Epithelial cell of proximal tubule (primary cell): ENCODE results near the gene ST6GALNAC3. TPM values are rescaled to one million over a fixed set of nuclear protein-coding genes. Genes with fewer than 3 reads are reported as not detected.

Experiments used
- DNase-seq: peaks from one replicate; pipeline ENCODE4 v3.0.0-alpha.2; 2011; ENCODE audit warnings: low read depth
- H3K4me3 ChIP-seq: 2 replicates; pipeline ENCODE4 v1.5.1; 2011; ENCODE audit warnings: low read depth, mild to moderate bottlenecking, low read length
- CTCF ChIP-seq: conservative IDR thresholded peaks from 2 replicates; pipeline ENCODE4 v1.5.1; 2012; ENCODE audit warnings: low read depth, mild to moderate bottlenecking, low read length
- total RNA-seq: library from RNA; depleted of rRNA; stranded (reverse); fragments of >200 nt; gene quantifications from 2 replicates; pipeline ENCODE4 v1.2.3, GENCODE V29; 2015

Gene ST6GALNAC3
- total RNA-seq, 1 donor from 2014 or later, result 0.75 TPM

DNA sequence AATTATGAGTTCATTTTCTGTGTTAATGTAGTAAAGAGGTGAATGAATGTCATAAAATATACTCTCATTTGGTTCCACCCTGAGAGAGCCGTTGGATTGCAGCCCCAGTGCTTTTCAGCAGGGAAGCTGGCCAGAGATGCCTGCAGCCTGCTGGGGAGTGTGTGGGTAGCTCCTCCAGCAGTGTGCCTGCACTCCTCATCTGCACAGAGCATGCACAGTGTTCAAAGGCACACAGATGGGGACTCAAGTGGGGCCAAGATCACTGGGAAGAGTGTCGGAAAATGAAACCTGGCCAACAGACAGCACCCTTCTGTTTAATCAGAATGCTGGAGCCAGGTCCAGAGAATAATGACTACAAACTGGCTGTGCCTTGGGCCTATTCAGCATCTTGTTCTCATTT, 206.8 kb downstream of the ST6GALNAC3 start:
- TF ChIP-seq CTCF, result no peak
- no peak overlapping the region for H3K4me3 ChIP-seq
- no peak for DNase-seq

DNA sequence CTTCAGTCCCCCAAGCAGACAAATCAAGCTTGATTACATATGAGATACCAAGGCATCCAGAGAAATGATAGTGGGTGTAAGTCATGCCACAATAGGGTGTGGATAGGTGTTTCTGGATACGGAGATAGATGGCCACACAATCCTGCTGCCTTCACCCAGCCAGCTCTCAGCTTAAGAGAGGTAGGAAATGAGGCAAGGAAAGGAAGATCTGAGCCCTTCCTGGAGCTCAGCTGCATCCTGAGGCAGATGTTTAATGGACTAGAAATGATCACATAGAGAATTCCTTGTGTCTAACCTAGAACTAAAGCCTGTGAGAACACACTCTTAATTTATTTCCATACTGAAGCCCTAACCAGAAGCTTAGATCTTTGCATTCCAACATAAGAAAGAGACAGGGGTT, 210.3 kb downstream of the ST6GALNAC3 start:
- H3K4me3 ChIP-seq, result no peak overlapping the region
- TF ChIP-seq CTCF, result no peak
- no peak for DNase-seq

DNA sequence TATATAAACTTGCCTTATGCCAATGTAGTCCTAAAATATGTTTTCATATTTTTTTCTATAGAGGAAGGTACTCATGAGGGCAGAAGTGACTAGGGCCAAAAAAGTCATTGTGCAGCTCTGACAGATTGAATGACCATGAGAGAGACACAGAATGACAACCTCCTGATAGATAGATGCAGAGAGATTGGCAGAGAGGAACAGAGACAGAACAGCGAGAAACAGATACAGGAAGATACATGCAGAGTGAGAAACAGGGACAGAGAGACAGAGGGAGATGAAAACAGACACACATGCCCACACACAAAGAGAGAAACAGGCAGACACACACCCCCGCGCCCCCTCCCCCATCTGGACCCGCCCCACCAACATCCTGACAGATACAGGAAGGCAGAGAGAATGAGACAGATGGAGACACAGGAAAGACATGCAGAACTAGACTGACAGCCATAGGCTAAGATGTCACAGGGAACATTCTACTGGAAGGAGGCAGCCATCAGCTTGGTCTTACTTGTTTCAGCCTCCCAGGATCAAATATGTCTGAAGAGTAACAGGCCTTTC, 211.1 kb downstream of the ST6GALNAC3 start:
- no peak overlapping the region for H3K4me3 ChIP-seq
- DNase-seq, result no peak
- TF ChIP-seq CTCF, result no peak

GRCh38 chr1:76287917-76288316, 213.4 kb downstream of the ST6GALNAC3 start:
- no peak overlapping the region for H3K4me3 ChIP-seq
- TF ChIP-seq CTCF, result no peak
- DNase-seq, result no peak

GRCh38 chr1:76288758-76289483, 214.4 kb downstream of the ST6GALNAC3 start:
- no peak for DNase-seq
- no peak overlapping the region for H3K4me3 ChIP-seq
- no peak for TF ChIP-seq CTCF

DNA sequence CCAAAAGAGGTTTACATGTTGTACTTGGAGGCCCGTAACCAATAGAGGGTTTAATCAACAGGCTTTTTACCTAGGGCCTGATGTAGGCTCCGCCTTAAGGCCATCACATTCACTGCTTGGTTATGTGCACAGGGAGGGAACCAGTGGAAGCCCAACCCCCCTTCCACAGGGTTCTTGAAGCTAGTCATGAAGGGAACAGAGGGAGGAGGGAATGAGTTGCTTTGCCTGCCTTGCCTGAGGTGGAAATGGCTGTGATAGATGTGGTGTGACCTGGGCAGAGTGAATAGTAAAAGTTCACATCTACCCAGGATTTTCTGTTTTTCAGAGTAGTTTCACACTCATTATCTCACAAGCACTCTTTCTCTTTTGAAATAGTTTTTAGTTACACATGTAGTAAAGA, 215.1 kb downstream of the ST6GALNAC3 start:
- TF ChIP-seq CTCF, result no peak
- H3K4me3 ChIP-seq, result no peak overlapping the region
- no peak for DNase-seq

DNA sequence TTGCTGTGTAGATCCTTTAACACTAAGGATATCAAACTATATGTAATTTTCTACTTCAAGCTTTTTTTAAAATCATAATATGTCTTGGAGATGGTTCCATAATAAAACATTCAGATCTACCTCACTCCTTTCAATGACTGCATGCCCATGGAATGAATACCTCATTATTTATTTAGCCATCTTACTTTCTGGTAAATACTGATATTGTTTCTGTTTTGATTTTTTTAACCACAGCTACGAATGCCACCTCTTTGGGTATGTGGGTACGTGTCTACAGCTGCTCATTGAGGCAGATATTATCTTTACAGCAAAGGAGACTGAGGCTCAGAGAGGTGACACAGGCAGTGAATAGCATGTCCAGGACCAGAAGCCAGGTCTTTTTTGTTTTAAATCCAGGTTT, 215.7 kb downstream of the ST6GALNAC3 start:
- DNase-seq, result no peak
- no peak for TF ChIP-seq CTCF
- no peak overlapping the region for H3K4me3 ChIP-seq
